Activated CD4-positive, CD25-positive, alpha-beta regulatory T cell (primary cell): Measurements from ENCODE around the gene SRSF5.
"Not testable (repeated sequence)": the region's sequence is repeated elsewhere in the genome, so short reads cannot be mapped to it uniquely, and the experiment has no call there.

Experiments
- DNase-seq, 4 experiments: peaks; one replicate each; lab custom pipeline; 2025; lab: John Stamatoyannopoulos, UW

The SRSF5 gene

GRCh38 chr14:69808919-69809808 lies 42.2 kb downstream of the SRSF5 start:
- no peak for DNase-seq

GRCh38 chr14:69811227-69811867 lies 44.4 kb downstream of the SRSF5 start:
- DNase-seq = no peak

- DNase-seq = no peak
Measured at GRCh38 chr14:69811868-69812252, 44.9 kb downstream of the SRSF5 start.

- DNase-seq = no peak
Measured at GRCh38 chr14:69812711-69813110, 45.8 kb downstream of the SRSF5 start.

GRCh38 chr14:69813346-69813745 lies 46.4 kb downstream of the SRSF5 start:
- DNase-seq = not testable (repeated sequence)

- no peak for DNase-seq
Measured at GRCh38 chr14:69814397-69814796, 47.5 kb downstream of the SRSF5 start.

GRCh38 chr14:69815556-69815955 lies 48.6 kb downstream of the SRSF5 start:
- DNase-seq = no peak

GRCh38 chr14:69816216-69816615 lies 49.3 kb downstream of the SRSF5 start:
- no peak for DNase-seq

- peak in 2 of 4 experiments; percentile 5 to 11 for DNase-seq
Measured at GRCh38 chr14:69818758-69819191, 51.8 kb downstream of the SRSF5 start.

- DNase-seq = no peak
Measured at GRCh38 chr14:69819607-69820006, 52.7 kb downstream of the SRSF5 start.

GRCh38 chr14:69820991-69821390 lies 54.0 kb downstream of the SRSF5 start:
- DNase-seq = no peak
